ENCODE results near the gene VIT.

VIT gene

DNA sequence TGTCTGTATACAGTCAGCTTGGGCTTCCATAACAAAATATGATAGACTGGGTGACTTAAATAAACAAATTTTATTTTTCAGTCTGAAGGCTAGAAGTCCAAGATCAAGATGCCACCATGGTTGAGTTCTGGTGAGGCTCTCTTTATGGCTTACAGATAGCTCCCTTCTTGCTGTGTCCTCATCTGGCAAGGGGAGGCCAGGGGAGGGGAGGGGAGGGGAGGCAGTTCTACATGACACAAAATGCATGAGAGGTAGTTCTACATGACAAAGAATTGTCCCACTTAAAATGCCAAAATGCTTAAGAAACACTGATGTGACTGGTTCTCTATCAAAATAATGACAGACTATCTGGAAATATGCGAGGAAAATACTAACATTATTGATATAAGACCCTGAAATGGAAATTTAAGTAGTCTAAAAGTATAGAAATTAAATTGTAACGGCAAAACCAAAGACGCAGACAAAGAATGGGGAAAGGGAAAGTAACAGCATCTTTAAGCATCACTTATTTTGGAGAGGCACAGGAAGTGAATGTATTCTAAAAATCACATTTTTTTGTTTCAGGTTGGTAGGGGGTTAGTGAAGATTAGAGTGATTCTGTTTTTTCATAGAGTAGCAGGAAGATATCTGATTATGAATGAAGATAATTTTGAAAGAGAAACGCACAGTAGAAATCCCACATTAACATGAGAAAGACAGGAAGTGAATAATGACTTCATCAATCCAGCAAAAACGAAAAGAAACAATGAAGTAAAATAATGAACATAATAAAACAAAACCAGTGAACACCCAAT lies 138.4 kb downstream of the VIT start:
- DNase-seq (ENCODE audit: extremely low read depth, low read depth): no peak

DNA sequence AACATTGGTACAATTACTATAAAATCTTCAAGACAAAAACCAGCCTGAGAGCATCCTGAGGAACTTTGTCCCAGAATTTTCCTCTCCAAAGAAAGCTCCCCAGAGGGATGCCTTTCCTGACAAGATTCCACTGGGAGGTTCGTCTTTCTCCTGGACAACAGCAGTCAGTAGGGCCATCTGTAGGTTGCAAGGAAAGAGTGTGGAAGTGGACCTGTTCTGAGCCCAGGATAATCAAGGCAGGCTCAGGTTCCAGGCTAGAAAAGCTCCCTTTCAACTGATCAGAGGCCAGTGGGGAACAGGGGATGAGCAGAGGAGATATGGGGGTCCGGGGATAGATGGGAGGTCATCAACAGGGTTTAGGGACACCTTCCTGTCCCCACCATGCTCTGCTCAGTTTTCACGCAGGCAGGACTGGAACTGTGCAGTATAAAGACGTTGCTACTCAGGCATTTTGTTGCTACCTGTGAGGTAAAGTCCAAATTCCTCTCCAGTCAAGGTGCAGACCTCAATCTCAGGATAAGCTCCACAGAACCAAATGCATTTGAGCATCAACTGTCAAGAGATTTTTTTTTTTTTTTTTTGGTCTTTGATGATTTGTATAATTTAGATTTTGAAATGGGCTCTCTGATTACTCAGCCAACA lies 143.6 kb downstream of the VIT start:
- TF ChIP-seq, protein P1, sequence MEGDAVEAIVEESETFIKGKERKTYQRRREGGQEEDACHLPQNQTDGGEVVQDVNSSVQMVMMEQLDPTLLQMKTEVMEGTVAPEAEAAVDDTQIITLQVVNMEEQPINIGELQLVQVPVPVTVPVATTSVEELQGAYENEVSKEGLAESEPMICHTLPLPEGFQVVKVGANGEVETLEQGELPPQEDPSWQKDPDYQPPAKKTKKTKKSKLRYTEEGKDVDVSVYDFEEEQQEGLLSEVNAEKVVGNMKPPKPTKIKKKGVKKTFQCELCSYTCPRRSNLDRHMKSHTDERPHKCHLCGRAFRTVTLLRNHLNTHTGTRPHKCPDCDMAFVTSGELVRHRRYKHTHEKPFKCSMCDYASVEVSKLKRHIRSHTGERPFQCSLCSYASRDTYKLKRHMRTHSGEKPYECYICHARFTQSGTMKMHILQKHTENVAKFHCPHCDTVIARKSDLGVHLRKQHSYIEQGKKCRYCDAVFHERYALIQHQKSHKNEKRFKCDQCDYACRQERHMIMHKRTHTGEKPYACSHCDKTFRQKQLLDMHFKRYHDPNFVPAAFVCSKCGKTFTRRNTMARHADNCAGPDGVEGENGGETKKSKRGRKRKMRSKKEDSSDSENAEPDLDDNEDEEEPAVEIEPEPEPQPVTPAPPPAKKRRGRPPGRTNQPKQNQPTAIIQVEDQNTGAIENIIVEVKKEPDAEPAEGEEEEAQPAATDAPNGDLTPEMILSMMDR (IDR thresholded peaks at IDR 0.05; ENCODE audit: low read depth, low read length): no peak
- DNase-seq (ENCODE audit: extremely low read depth, low read depth): no peak

More for the DNA sequence above, 138.4 kb downstream of the VIT start:
- TF ChIP-seq, protein P1 (IDR thresholded peaks at IDR 0.05; ENCODE audit: low read depth, low read length): no peak

DNA sequence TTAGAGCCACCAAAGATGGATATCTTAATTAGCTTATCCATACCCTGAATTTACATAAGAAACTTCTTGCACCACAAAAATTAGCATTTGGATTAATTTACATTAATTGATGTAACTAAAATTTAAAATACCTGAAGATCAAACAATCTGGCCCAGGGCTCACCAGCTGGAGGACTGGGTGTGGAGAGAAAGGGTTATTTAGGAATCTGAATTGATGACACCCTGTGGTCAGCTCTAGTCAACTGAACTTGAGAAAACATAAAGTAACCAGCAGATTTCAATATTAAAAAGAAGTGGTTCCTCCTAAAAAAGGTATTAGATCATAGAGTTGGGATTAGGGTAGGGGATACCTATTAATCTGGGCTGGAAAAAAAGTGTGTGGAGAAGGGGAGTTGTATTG lies 147.3 kb downstream of the VIT start:
- TF ChIP-seq, protein P1 (IDR thresholded peaks at IDR 0.05; ENCODE audit: low read depth, low read length): no peak
- DNase-seq (ENCODE audit: extremely low read depth, low read depth): no peak

DNA sequence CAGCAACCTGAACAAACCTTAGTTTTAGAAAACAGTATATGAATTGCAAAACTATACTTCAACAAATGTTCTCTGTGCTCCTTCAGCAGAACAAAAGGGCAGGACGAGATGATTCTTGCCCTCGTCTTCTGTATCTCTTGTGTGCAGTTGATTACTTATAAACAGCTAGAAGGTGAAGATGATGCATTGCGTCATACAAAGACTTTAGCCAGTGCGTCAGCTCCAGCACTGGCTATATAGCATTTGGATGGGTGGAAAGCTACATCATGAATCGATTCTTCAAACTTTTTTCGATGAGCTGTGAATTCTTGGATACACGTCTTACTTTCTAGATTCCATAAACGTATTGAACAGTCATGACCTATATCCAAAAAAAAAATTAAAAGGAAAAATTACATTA lies 152.8 kb downstream of the VIT start:
- TF ChIP-seq, protein P1 (IDR thresholded peaks at IDR 0.05; ENCODE audit: low read depth, low read length): no peak
- no peak for DNase-seq (ENCODE audit: extremely low read depth, low read depth)

DNA sequence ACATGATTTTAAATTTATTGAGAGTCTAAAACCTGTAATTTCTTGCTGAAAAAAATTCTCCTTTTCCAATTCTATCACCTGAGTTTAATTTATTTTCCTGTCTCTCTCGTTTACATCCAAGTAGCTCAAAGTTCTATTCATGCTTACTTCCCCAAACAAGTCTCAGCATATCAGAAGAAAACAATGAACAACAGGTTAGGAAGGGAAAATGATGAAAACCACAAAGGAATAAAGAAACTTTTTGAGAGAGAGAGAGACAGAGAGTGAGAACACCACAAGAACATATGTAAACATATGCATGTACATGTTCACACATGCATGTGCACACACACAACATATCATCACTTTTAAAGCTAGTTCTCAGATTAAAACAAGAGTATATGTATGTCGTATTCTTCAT lies 157.7 kb downstream of the VIT start:
- TF ChIP-seq, protein P1 (IDR thresholded peaks at IDR 0.05; ENCODE audit: low read depth, low read length): no peak
- DNase-seq (ENCODE audit: extremely low read depth, low read depth): no peak

DNA sequence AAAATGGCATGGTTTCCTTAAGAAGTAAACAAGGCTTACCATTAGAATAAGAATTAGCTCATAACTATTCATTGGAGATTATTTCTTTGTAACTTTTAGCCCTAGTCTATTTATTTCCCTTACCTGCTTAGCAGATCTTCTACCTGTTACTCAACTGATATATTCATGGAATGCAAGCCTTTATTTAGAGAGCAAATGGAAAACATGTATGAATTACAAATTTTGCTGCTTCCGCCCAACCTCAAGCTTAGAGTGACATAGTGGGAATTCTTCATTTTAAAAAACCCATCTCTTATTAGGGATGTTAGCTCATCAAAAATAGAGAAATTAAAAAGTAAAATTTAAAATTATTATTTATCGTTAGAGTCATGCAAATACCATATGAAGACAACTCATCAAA lies 158.9 kb downstream of the VIT start:
- TF ChIP-seq, protein P1 (IDR thresholded peaks at IDR 0.05; ENCODE audit: low read depth, low read length): no peak
- no peak for DNase-seq (ENCODE audit: extremely low read depth, low read depth)

DNA sequence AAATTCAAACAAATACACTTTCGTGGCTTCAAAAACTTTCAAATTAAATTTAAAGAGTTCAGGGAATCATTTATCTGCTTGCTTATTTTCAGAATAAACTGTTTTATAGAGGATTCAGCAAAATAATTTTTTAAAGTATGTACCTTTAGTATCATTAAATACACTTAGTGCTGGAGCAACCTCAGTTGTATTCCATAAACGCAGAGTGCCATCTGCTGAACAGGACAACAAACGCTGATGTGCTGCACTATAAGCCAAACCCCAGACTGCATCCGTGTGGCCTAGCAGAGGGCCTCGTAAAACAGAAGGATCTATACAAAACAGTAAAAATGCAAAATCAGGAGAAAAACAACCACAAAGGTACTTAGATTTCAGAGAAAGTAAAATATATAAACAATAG lies 161.2 kb downstream of the VIT start:
- DNase-seq (ENCODE audit: extremely low read depth, low read depth): no peak
- TF ChIP-seq, protein P1 (IDR thresholded peaks at IDR 0.05; ENCODE audit: low read depth, low read length): no peak
